Calu3 (cell line): ENCODE data around the gene MAP3K14. TPM values are rescaled to one million over a fixed set of nuclear protein-coding genes. Genes with fewer than 3 reads are reported as not detected.
A peak's percentile ranks its signal among the peaks of the same experiment; 100 is the strongest.

ENCODE experiments used
- BruUV-seq: library from RNA; stranded (reverse); fragments of 400-500 nt; replicated peaks from 2 replicates; lab custom pipeline; 2021; lab: Mats Ljungman, UMichigan
- CTCF ChIA-PET: fragments of 300-600 bp; sonication (Branson Sonifier 250); formaldehyde crosslinking; loops from one replicate; lab custom pipeline; 2022; ENCODE audit warnings: antibody characterized with exemption; lab: Charles Lee
- DNase-seq: peaks from one replicate; pipeline ENCODE4 v3.0.0; 2022
- H3K27ac Mint-ChIP-seq: one replicate; pipeline ENCODE4 v1.8.0; 2022; ENCODE audit warnings: mixed read lengths; ENCODE audit not compliant: unreplicated experiment
- H3K27me3 Mint-ChIP-seq: one replicate; pipeline ENCODE4 v1.8.0; 2022; ENCODE audit warnings: mixed read lengths; ENCODE audit not compliant: unreplicated experiment
- H3K36me3 Mint-ChIP-seq: one replicate; pipeline ENCODE4 v1.8.0; 2022; ENCODE audit warnings: mild to moderate bottlenecking, moderate library complexity, mixed read lengths; ENCODE audit not compliant: insufficient read depth, unreplicated experiment
- H3K4me1 Mint-ChIP-seq: one replicate; pipeline ENCODE4 v1.8.0; 2022; ENCODE audit warnings: mild to moderate bottlenecking, low read depth, mixed read lengths; ENCODE audit not compliant: unreplicated experiment
- H3K4me3 Mint-ChIP-seq: one replicate; pipeline ENCODE4 v1.8.0; 2022; ENCODE audit warnings: mild to moderate bottlenecking, low read depth, moderate library complexity, mixed read lengths; ENCODE audit not compliant: unreplicated experiment
- H3K9me3 Mint-ChIP-seq: one replicate; pipeline ENCODE4 v1.8.0; 2022; ENCODE audit warnings: low read depth, mixed read lengths; ENCODE audit not compliant: unreplicated experiment
- intact Hi-C: fragments of 100-400 bp; cut with micrococcal nuclease; formaldehyde crosslinking; loops from one replicate; pipeline ENCODE4 v1.10.0; 2022; ENCODE audit not compliant: unreplicated experiment
- total RNA-seq: library from RNA; stranded (reverse); gene quantifications from 2 replicates; pipeline ENCODE4 v1.2.3, GENCODE V29; 2022
- TF ChIP-seq, protein P1 (sequence below): fragments of 200-600 bp; IDR thresholded peaks from one replicate; pipeline ENCODE4 v1.8.0; 2022; ENCODE audit warnings: antibody characterized with exemption; ENCODE audit not compliant: unreplicated experiment

The MAP3K14 gene
- total RNA-seq, 1 experiment from 2014 or later = 26.7 TPM

DNA sequence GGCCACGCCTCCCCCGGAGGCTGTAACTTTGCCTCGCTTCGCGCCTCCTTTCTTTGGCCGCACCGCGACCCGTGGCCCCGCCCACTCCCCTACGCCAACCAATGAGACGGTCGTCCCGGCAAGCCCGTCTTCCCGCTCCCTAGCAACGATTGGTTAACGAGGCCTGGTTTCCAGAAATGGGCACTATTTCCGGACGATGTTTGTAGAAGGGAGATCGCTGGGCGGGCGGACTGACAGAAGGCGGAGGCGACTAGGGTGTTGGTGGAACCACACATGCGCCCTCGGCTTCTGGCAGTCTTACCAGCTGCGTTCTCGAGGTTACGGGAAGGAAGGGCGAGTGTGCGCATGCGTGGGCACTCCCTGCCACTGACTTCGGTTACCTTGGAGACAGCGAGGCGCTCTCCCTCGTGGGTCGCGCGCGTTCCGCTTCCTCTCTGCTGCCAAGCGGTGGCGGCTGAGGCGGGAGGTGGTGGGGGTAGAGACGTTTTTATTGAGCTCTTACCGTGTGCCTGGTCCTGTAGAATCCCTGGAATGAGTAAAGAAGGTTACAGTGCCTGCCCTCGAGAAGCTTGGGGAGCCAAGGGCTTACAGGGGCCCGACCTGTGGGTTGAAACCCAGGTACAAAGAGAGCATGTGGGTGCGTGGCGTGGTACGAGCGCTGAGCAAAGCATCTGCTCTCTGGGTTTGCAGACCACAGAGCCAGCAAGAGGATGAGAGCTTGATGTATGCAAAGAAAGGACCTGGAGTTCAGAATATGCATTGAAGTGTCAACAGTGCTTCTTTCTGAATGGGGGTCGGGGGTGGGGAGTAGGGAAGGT is 500 bp upstream of the MAP3K14 start:
- peaks cover 51% of the 10 kb centered on the region for H3K36me3 Mint-ChIP-seq
- H3K4me1 Mint-ChIP-seq = peaks cover 85% of the 10 kb centered on the region
- peak; percentile 100 for DNase-seq
- H3K9me3 Mint-ChIP-seq = no peaks in the 10 kb centered on the region
- no TSS peak for BruUV-seq
- no peaks in the 10 kb centered on the region for H3K27me3 Mint-ChIP-seq
- CTCF ChIA-PET = interaction anchor here (0.5 to 3.8 kb wide), 20 partner anchors 9 to 526 kb away, joined by 3 to 32 read pairs (median 5); partner anchors contain the start of gene ACBD4
- peak overlapping the region; percentile 95 for H3K27ac Mint-ChIP-seq
- TF ChIP-seq, protein P1, sequence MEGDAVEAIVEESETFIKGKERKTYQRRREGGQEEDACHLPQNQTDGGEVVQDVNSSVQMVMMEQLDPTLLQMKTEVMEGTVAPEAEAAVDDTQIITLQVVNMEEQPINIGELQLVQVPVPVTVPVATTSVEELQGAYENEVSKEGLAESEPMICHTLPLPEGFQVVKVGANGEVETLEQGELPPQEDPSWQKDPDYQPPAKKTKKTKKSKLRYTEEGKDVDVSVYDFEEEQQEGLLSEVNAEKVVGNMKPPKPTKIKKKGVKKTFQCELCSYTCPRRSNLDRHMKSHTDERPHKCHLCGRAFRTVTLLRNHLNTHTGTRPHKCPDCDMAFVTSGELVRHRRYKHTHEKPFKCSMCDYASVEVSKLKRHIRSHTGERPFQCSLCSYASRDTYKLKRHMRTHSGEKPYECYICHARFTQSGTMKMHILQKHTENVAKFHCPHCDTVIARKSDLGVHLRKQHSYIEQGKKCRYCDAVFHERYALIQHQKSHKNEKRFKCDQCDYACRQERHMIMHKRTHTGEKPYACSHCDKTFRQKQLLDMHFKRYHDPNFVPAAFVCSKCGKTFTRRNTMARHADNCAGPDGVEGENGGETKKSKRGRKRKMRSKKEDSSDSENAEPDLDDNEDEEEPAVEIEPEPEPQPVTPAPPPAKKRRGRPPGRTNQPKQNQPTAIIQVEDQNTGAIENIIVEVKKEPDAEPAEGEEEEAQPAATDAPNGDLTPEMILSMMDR = peak; percentile 11
- H3K4me3 Mint-ChIP-seq = peak overlapping the region; percentile 88
- intact Hi-C loops = no loop called here

DNA sequence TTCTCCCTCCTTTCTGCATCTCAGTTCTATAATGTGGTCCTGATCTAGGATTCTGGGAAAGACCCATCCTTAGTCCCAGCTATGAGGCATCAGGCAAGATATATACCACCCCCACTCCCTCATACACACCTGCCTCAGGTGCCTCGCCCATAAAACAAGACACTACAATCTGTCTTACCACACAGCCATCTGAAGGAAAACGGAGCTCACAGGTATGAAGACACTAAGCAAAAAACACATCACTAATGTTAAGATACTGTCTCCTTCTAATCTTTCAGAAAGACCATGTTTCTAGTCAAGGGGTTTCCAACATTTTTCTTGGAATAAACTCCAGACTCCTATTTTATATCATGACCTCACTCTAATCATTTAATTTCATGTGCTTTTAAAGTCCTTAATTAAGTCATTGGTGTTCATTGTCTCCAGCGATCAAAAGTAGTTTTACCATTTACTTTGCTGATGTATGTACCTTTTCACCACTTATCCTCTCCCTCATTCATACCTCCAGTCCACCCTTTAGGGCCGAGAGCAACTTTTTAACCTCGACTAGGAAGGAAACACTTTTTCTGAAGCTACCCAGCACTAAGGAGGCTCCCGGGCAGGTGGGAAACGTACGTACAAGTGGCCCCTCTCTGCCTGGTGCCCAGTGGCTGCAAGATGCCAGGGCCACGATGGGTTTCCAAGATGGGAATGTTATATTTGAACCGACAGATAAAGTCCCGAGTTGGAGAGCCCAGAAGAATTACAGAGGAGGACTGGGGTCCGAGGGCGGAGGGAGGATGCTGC is 979 bp downstream of the MAP3K14 start:
- Mint-ChIP-seq H3K27me3 (no peaks in the 10 kb centered on the region), H3K4me1 (peaks cover 85% of the 10 kb centered on the region), H3K36me3 (peaks cover 50% of the 10 kb centered on the region), H3K9me3 (no peaks in the 10 kb centered on the region), H3K27ac (peak overlapping the region; percentile 88), H3K4me3 (peak overlapping the region; percentile 88)
- BruUV-seq = TSS peak; percentile 36
- CTCF ChIA-PET = interaction anchor here (1.4 to 3.8 kb wide), 7 partner anchors 8 to 110 kb away, joined by 6 to 32 read pairs (median 10); no protein-coding TSS in a partner anchor
- TF ChIP-seq, protein P1 = no peak
- intact Hi-C loops = loop anchor here (2.0 kb wide), 2 partner anchors 39 to 55 kb away; no protein-coding TSS in a partner anchor
- no peak for DNase-seq

GRCh38 chr17:45314741-45315647 is 1.8 kb downstream of the MAP3K14 start:
- no peaks in the 10 kb centered on the region for H3K27me3 Mint-ChIP-seq
- H3K9me3 Mint-ChIP-seq = no peaks in the 10 kb centered on the region
- TF ChIP-seq, protein P1 = no peak
- DNase-seq = peak; percentile 30
- CTCF ChIA-PET = interaction anchor here (3.8 kb wide), 1 partner anchor 56 kb away, joined by 32 read pairs; no protein-coding TSS in a partner anchor
- BruUV-seq = no TSS peak
- intact Hi-C loops = loop anchor here (2.0 kb wide), 2 partner anchors 38 to 56 kb away; no protein-coding TSS in a partner anchor
- H3K4me1 Mint-ChIP-seq = peaks cover 85% of the 10 kb centered on the region
- peak overlapping the region; percentile 88 for H3K4me3 Mint-ChIP-seq
- H3K27ac Mint-ChIP-seq = peak overlapping the region; percentile 88
- peaks cover 55% of the 10 kb centered on the region for H3K36me3 Mint-ChIP-seq
